Stimulated activated naive CD4-positive, alpha-beta T cell (primary cell): ENCODE data around the gene OCIAD2.
"Not testable (repeated sequence)": the region's sequence is repeated elsewhere in the genome, so short reads cannot be mapped to it uniquely, and the experiment has no call there.

ENCODE experiments used
- DNase-seq, 6 experiments: peaks; one replicate each; lab custom pipeline; 2025; lab: John Stamatoyannopoulos, UW

The OCIAD2 gene

GRCh38 chr4:48907706-48908477 is 1.3 kb upstream of the OCIAD2 start:
- DNase-seq, result no peak

DNA sequence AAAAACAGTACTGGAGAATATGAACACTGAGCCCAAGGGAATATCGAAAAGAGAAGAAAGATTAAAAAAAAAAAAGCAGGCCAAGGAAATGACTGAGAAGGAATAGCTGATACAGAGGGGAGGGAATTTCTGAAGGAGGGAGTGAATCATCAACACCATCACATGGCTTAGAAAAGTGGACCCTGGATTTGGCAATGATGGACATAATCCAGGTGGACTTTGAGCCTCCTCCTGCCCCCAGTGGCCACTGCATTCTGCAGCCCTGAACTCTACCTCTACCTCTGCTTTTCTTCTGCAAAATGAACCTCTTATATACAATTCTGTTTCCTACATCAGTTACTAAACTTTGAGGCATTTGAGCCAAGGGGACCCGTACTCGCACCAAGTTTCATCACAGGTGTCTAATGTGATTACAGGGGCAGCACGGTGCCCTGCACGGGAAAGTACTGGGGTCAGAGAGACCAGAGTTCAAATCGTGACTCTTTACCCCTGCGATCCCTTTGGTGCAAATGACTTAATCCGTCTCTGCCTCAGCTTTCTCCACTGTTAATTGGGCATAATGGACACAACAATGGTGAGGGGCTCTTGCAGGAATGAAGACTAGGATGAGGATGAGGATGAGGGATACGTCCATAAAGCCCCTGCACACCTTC is 1.1 kb downstream of the OCIAD2 start:
- no peak for DNase-seq

DNA sequence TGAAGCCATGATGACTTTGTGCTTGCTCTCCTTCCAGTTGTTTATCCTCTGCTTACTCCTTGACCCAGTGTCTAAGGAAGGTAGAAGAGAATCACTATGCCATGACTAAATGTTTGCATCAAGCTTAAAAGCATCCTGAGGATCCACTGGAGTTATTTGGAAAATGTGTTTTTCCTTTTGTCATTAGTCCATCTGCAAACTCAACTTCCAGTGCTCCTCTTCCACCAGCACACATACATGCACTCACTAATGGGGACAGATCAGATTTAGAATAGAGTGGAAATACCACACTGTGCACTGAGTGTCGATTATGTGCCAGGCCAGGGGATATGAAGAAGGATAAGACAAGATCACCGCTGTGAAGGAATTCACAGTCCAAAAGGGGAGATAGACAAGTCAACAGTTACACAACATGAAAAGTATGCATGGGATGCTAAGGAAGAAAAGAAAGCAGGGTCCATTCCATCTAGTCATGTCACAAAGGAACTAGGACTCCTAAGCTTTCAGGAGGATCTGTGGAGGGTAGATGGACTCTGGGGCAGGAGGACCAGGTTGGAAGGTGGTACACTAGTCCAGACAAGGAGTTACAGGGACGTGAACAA is 1.9 kb downstream of the OCIAD2 start:
- no peak for DNase-seq

DNA sequence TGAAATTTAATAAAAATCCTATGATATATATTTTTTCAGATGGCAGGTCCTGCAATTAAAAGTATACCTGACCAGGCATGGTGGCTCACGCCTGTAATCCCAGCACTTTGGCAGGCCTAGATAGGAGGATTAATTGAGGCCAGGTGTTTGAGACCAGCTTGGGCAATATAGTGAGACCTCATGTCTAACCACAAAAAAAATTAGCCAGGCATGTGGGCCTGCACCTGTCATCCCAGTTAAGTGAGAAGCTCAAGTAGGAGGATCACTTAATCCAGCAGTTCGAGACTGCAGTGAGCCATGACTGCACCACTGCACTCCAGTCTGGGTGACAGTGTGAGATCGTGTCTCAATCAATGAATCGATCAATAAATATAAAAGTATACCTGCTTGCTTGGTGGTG is 2.5 kb downstream of the OCIAD2 start:
- no peak for DNase-seq

- no peak for DNase-seq
Measured at GRCh38 chr4:48902266-48902665, 4.3 kb downstream of the OCIAD2 start.

- DNase-seq, result no peak
Measured at GRCh38 chr4:48901196-48901595, 5.4 kb downstream of the OCIAD2 start.

- DNase-seq, result no peak
Measured at GRCh38 chr4:48899950-48900349, 6.6 kb downstream of the OCIAD2 start.

- DNase-seq, result no peak
Measured at GRCh38 chr4:48899432-48899749, 7.2 kb downstream of the OCIAD2 start.

DNA sequence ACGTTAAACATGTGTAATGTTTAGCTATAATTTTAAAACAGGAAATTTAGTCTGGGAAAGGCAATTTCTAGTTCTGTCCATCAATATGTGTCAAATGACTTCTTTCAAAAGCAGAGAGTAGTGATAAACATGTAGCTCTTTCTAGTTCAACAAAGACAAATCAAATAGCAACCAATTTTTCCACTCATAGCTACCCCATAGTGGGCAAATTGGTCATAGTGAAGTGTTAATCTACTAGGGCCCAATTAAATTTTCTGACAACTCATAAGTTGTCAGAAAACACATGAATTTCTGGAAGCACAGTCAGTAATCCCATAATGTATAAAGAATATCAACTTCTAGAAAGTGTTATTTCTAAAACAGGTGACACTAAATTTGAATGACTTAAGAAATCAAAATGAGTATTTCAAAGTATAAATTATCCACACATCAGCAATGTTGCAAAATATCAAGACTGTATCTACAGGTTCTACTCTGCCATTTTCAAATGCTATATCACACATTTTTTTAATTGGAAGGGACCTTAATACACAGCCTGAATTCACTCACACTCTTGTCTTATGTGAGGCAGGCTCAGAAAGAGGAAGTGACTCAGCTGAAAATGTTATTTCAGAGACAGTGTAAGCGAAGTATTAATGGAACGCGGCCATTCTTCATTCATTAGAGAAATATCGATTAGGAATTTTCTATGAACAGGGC is 7.7 kb downstream of the OCIAD2 start:
- no peak for DNase-seq

DNA sequence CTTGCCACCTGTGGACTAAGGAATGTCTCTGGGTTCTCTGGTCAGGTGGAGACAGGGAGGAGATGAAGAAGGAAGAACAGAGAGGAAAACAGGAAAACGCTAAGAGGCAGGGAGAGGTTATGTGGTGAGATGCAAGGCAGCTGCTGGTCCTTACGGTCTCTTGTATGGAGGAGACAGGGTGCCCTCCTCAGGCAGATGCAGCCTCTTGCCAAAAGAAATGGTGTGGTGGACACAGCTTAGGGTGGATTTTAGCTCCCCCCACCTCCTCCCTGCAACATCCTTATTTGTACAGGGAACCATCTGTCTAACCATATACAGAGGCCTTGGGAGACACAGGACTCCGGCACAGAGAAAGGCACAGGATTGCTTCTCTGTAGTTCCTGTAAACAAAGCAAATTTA is 9.7 kb downstream of the OCIAD2 start:
- DNase-seq, result no peak

GRCh38 chr4:48891028-48891619 is 15.4 kb downstream of the OCIAD2 start:
- DNase-seq, result no peak

DNA sequence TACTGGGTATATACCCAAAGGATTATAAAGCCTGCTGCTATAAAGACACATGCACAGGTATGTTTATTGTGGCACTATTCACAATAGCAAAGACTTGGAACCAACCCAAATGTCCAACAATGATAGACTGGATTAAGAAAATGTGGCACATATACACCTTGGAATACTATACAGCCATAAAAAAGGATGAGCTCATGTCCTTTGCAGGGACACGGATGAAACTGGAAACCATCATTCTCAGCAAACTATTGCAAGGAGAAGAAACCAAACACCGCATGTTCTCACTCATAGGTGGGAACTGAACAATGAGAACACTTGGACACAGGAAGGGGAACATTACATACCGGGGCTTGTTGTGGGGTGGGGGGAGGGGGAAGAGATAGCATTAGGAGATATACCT is 16.8 kb downstream of the OCIAD2 start:
- not testable (repeated sequence) for DNase-seq

- not testable (repeated sequence) for DNase-seq
Measured at GRCh38 chr4:48881646-48882045, 24.9 kb downstream of the OCIAD2 start.

GRCh38 chr4:48879561-48880442 is 26.8 kb downstream of the OCIAD2 start:
- no peak for DNase-seq

GRCh38 chr4:48877827-48878535 is 28.6 kb downstream of the OCIAD2 start:
- DNase-seq, result no peak

DNA sequence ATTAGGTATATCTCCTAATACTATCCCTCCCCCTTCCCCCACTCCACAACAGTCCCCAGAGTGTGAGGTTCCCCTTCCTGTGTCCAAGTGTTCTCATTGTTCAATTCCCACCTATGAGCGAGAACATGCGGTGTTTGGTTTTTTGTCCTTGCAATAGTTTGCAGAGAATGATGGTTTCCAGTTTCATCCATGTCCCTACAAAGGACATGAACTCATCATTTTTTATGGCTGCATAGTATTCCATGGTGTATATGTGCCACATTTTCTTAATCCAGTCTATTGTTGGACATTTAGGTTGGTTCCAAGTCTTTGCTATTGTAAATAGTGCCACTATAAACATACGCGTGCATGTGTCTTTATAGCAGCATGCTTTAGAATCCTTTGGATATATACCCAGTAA is 41.9 kb downstream of the OCIAD2 start:
- not testable (repeated sequence) for DNase-seq

GRCh38 chr4:48863728-48864127 is 42.8 kb downstream of the OCIAD2 start:
- DNase-seq, result no peak

GRCh38 chr4:48862661-48863060 is 43.9 kb downstream of the OCIAD2 start:
- no peak for DNase-seq

DNA sequence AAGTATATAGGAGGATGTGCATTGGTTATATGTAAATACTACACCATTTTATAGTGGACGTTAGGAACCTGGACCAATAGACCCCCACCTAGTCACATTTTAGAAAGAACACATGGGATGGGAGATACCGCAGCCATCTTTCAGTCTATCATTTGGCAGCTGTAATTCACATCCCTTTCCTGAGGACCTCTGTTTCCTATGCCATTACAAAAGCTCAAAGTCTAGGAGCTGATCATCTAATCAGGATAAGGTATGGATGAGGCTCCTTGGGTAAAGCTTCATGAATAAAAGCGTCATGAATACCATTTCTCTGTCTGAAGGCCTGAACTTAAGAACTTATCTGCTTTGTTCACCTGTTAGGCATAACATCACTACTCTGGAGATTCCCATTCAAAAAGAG is 44.5 kb downstream of the OCIAD2 start:
- no peak for DNase-seq

DNA sequence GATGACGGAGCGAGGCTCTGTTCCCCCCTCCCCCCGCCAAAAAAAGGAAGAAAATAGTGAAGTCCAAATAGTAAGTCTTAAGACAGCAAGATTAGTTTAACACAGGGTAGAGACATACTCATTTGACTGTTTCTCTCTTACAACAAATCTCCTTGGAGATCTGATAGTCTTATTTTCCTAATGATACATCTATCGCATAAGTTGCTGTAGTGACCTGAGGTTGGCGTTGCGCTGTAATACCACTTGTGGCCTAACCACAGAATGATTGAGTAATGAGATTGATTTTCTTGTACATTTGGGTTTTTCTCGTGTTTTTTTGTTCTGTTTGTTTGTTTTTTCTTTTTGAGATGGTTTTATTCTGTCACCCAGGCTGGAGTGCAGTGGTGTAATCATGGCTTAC is 48.4 kb downstream of the OCIAD2 start:
- no peak for DNase-seq

DNA sequence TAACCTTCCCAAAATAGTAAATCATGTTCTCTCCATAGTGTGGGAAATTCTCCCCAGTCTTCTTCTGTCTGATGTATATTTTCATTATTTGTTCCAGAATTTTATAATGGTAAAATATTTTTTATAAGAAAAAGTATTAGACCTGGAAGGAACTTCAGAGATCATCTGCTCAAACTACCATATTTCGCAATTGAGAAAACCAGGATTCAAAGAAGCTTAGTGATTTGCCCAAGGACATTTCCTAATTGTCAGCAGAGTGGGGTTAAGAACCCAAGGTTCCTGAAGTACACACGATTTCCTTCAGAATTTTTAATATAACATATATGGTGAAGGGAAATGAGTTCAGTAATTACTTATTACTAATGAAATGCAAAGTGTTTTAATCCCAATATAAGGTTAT is 51.6 kb downstream of the OCIAD2 start:
- DNase-seq, result no peak
